Middle frontal gyrus (tissue), 1 donor: ENCODE results near the gene TUBB6.

Experiments used
- DNase-seq: peaks from one replicate; pipeline ENCODE4 v3.0.0-alpha.2; 2015; ENCODE audit warnings: low spot score; ENCODE audit errors: extremely low spot score

Gene TUBB6

GRCh38 chr18:12307701-12308385, at the start of gene TUBB6:
TUBB6 (plus strand) TSS chr18:12308241; CDS start chr18:12308293, 52 bp downstream.
- DNase-seq = no peak

GRCh38 chr18:12258719-12259705, 49.0 kb upstream of the TUBB6 start:
- DNase-seq = no peak

- DNase-seq = no peak
Observed at GRCh38 chr18:12262748-12263147, 45.3 kb upstream of the TUBB6 start.

GRCh38 chr18:12264864-12265263, 43.2 kb upstream of the TUBB6 start:
- DNase-seq = no peak

GRCh38 chr18:12271376-12272235, 36.4 kb upstream of the TUBB6 start:
- DNase-seq = peak; percentile 48

- no peak for DNase-seq
Observed at GRCh38 chr18:12274793-12275192, 33.2 kb upstream of the TUBB6 start.

- DNase-seq = no peak
Observed at GRCh38 chr18:12276736-12277554, 31.1 kb upstream of the TUBB6 start.

- DNase-seq = no peak
Observed at GRCh38 chr18:12278215-12278671, 29.8 kb upstream of the TUBB6 start.

GRCh38 chr18:12278741-12279682, 29.0 kb upstream of the TUBB6 start:
- no peak for DNase-seq

GRCh38 chr18:12279781-12280531, 28.1 kb upstream of the TUBB6 start:
- DNase-seq = no peak

- DNase-seq = no peak
Observed at GRCh38 chr18:12281861-12282260, 26.2 kb upstream of the TUBB6 start.

GRCh38 chr18:12282442-12283039, 25.5 kb upstream of the TUBB6 start:
- DNase-seq = no peak

GRCh38 chr18:12283256-12283655, 24.8 kb upstream of the TUBB6 start:
- DNase-seq = no peak

- DNase-seq = no peak
Observed at GRCh38 chr18:12283666-12284065, 24.4 kb upstream of the TUBB6 start.

- no peak for DNase-seq
Observed at GRCh38 chr18:12287131-12287681, 20.8 kb upstream of the TUBB6 start.

GRCh38 chr18:12287684-12288402, 20.2 kb upstream of the TUBB6 start:
- no peak for DNase-seq

- DNase-seq = no peak
Observed at GRCh38 chr18:12288403-12288755, 19.7 kb upstream of the TUBB6 start.
